OCI-LY3 (cell line): Measurements from ENCODE around the gene PLCB2.

Experiments
- CTCF ChIP-seq: fragments of 200-600, 300-600 bp; sonication (generic); IDR thresholded peaks from 2 replicates; pipeline ENCODE4 v1.5.1; 2014; ENCODE audit warnings: antibody characterized with exemption, low read length, low read depth
- EZH2phosphoT487 ChIP-seq: fragments of 200-600 bp; shearing (Covaris generic); IDR thresholded peaks from 2 replicates; pipeline ENCODE4 v1.6.1; 2018; ENCODE audit warnings: antibody characterized with exemption, mixed run types, low read depth

- TF ChIP-seq CTCF (no peak), EZH2phosphoT487 (no peak)
Measured at GRCh38 chr15:40303576-40303975, 4.2 kb downstream of the PLCB2 start.
